CD4-positive, alpha-beta T cell treated with Interleukin-17A for 1 hour (primary cell): Measurements from ENCODE around the gene ADORA3.

ENCODE experiments used
- DNase-seq: peaks from one replicate; pipeline ENCODE4 v3.0.0-alpha.2; 2020

The ADORA3 gene

GRCh38 chr1:111507411-111508201 lies 4.2 kb upstream of the ADORA3 start:
- peak; percentile 70 for DNase-seq

- no peak for DNase-seq
Measured at GRCh38 chr1:111506561-111506960, 3.1 kb upstream of the ADORA3 start.

- DNase-seq: peak; percentile 22
Measured at GRCh38 chr1:111505641-111506119, 2.2 kb upstream of the ADORA3 start.

GRCh38 chr1:111504097-111504496 lies 664 bp upstream of the ADORA3 start:
- no peak for DNase-seq

- DNase-seq: no peak
Measured at GRCh38 chr1:111501645-111502044, 1.8 kb downstream of the ADORA3 start.

GRCh38 chr1:111499026-111499785 lies 4.2 kb downstream of the ADORA3 start:
- no peak for DNase-seq

GRCh38 chr1:111497592-111497991 lies 5.8 kb downstream of the ADORA3 start:
- DNase-seq: no peak

GRCh38 chr1:111496398-111496797 lies 7.0 kb downstream of the ADORA3 start:
- no peak for DNase-seq

GRCh38 chr1:111491070-111491469 lies 12.4 kb downstream of the ADORA3 start:
- DNase-seq: no peak

GRCh38 chr1:111490220-111490619 lies 13.2 kb downstream of the ADORA3 start:
- DNase-seq: no peak

- no peak for DNase-seq
Measured at GRCh38 chr1:111489604-111490003, 13.8 kb downstream of the ADORA3 start.

- DNase-seq: no peak
Measured at GRCh38 chr1:111488669-111489068, 14.8 kb downstream of the ADORA3 start.

- no peak for DNase-seq
Measured at GRCh38 chr1:111487133-111487532, 16.3 kb downstream of the ADORA3 start.

- DNase-seq: no peak
Measured at GRCh38 chr1:111486431-111486830, 17.0 kb downstream of the ADORA3 start.

GRCh38 chr1:111484391-111485026 lies 18.9 kb downstream of the ADORA3 start:
- DNase-seq: no peak

GRCh38 chr1:111483876-111484275 lies 19.6 kb downstream of the ADORA3 start:
- no peak for DNase-seq

- no peak for DNase-seq
Measured at GRCh38 chr1:111483166-111483565, 20.3 kb downstream of the ADORA3 start.

GRCh38 chr1:111481387-111482221 lies 21.8 kb downstream of the ADORA3 start:
- peak; percentile 69 for DNase-seq

- no peak for DNase-seq
Measured at GRCh38 chr1:111480674-111481073, 22.8 kb downstream of the ADORA3 start.

- peak; percentile 65 for DNase-seq
Measured at GRCh38 chr1:111476761-111477309, 26.6 kb downstream of the ADORA3 start.

- DNase-seq: no peak
Measured at GRCh38 chr1:111476214-111476613, 27.2 kb downstream of the ADORA3 start.

- peak; percentile 40 for DNase-seq
Measured at GRCh38 chr1:111475701-111476100, 27.7 kb downstream of the ADORA3 start.
